M059J (cell line): ENCODE measurements around the gene DCLK1. TPM values are rescaled to one million over a fixed set of nuclear protein-coding genes. Genes with fewer than 3 reads are reported as not detected.

Experiments used
- total RNA-seq: library from RNA; depleted of rRNA; stranded (reverse); fragments of >200 nt; shearing (Covaris generic); gene quantifications from 2 replicates; pipeline ENCODE4 v1.2.3, GENCODE V29; 2014; rRNA removed

The DCLK1 gene
- total RNA-seq, 1 experiment from 2014 or later = 2.0 TPM

Other genes starting within 250 kb of the DCLK1 start
- gene SOHLH2, start 83.2 kb upstream of the DCLK1 start, total RNA-seq = 1.7 and 1.8 TPM in 2 replicates
- gene CCDC169, start 166.4 kb upstream of the DCLK1 start, total RNA-seq = 3.7 and 5.0 TPM in 2 replicates
- gene SPART, start 215.0 kb upstream of the DCLK1 start, total RNA-seq = 37.1 and 52.2 TPM in 2 replicates